Measurements from ENCODE around the gene CD5L.

DNA sequence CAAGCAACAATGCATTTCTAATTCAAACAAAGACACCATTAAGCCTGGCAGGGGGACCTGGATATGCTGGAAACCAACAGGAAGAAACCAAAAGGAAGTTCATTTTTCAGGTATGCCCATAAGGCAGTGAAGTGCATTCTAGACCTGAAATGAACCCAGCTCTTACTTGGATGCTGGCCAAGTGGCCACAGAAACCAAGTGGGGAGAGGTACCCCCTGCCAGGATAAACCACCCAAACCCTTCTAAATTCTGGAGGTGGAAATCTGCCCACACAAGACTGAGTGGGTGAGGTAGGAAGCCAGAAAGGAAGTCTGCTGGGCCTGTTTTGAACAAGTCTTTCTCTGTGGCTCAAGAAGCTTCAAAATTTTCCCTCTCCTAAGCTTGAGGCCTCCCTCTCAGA lies 2.6 kb downstream of the CD5L start:
- TF ChIP-seq, protein P1, sequence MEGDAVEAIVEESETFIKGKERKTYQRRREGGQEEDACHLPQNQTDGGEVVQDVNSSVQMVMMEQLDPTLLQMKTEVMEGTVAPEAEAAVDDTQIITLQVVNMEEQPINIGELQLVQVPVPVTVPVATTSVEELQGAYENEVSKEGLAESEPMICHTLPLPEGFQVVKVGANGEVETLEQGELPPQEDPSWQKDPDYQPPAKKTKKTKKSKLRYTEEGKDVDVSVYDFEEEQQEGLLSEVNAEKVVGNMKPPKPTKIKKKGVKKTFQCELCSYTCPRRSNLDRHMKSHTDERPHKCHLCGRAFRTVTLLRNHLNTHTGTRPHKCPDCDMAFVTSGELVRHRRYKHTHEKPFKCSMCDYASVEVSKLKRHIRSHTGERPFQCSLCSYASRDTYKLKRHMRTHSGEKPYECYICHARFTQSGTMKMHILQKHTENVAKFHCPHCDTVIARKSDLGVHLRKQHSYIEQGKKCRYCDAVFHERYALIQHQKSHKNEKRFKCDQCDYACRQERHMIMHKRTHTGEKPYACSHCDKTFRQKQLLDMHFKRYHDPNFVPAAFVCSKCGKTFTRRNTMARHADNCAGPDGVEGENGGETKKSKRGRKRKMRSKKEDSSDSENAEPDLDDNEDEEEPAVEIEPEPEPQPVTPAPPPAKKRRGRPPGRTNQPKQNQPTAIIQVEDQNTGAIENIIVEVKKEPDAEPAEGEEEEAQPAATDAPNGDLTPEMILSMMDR (conservative IDR thresholded peaks at IDR 0.05; ENCODE audit: low read depth, low read length) = no peak
- TF ChIP-seq EZH2 (IDR thresholded peaks at IDR 0.05; ENCODE audit: low read length, unreplicated experiment) = no peak
